Effector memory CD4-positive, alpha-beta T cell (primary cell): ENCODE results near the gene RIOK1.
"Not testable (repeated sequence)": the region's sequence is repeated elsewhere in the genome, so short reads cannot be mapped to it uniquely, and the experiment has no call there.

ENCODE experiments used
- DNase-seq, 3 donors: peaks; one replicate each; pipeline ENCODE4 v3.0.0-alpha.2; 2020
- H3K27ac ChIP-seq: 2 replicates; pipeline ENCODE4 v1.7.0; 2013; ENCODE audit warnings: mild to moderate bottlenecking, low read length, moderate library complexity; ENCODE audit not compliant: insufficient read depth, poor library complexity, severe bottlenecking
- H3K27me3 ChIP-seq: replicated peaks from 2 replicates; pipeline ENCODE4 v1.7.0; 2013; ENCODE audit warnings: mild to moderate bottlenecking, low read length; ENCODE audit not compliant: insufficient read depth, control insufficient read depth, poor library complexity, severe bottlenecking
- H3K36me3 ChIP-seq: 2 replicates; pipeline ENCODE4 v1.7.0; 2013; ENCODE audit warnings: mild to moderate bottlenecking, low read length, moderate library complexity; ENCODE audit not compliant: control insufficient read depth, insufficient read depth
- H3K4me1 ChIP-seq: 2 replicates; pipeline ENCODE4 v1.7.0; 2013; ENCODE audit warnings: low read length, mild to moderate bottlenecking; ENCODE audit not compliant: control insufficient read depth, insufficient read depth, poor library complexity, severe bottlenecking
- H3K4me3 ChIP-seq: 2 replicates; pipeline ENCODE4 v1.7.0; 2013; ENCODE audit warnings: low read length, low read depth, mild to moderate bottlenecking; ENCODE audit not compliant: insufficient read depth, poor library complexity, severe bottlenecking
- H3K9me3 ChIP-seq: 2 replicates; pipeline ENCODE4 v1.7.0; 2013; ENCODE audit warnings: mild to moderate bottlenecking, low read length, moderate library complexity; ENCODE audit not compliant: control insufficient read depth
- total RNA-seq, 3 donors: gene quantifications; one replicate each; lab custom pipeline; 2026; lab: John Stamatoyannopoulos, UW

Gene RIOK1
- total RNA-seq: 34.6 to 37.7 (median 37.2) reads per million in 3 donors

DNA sequence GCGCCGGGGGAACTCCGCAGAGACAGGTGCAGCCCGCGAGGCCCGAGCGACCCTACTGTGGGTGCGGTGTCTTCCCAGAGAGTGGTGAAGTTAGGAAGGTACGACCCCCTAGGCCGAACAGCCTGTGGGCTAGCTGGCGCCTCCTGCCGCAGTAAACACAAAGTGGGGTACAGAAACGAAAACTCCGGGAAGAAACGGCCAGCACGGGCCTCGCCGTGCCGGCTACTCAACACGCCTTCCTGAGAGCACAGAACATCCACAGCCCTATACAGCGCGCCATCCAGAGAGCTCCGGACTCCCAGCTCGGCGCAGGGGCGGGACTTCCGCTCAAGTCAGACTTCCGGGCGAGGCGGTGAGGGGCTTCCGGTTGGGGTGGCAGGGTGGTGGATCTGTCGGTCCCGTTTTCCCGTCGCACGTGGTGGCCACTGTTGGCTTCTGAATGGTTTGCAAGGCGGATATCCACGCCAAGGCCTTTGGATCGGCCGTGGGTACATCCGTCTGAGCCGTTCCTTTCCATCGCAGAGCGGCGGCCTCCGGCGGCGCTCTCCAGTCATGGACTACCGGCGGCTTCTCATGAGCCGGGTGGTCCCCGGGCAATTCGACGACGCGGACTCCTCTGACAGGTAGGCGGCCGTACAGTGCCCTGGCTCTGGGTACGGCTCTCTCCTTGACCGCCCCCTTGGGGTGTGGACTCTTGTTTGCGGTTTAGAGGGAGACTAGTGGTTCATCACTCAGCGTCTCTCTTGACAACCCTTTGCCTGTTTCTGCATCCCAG is at the start of gene RIOK1, which contains the start of gene CAGE1:
Gene RIOK1, plus strand, starts transcription at position 358 of the 775 bp plus-strand sequence. Its CDS starts 195 bp downstream, at position 553.
Gene CAGE1, minus strand, starts transcription at position 292 of the 775 bp plus-strand sequence. CDS start 2,569 bp downstream, outside the sequence.
- H3K4me3 ChIP-seq: peak within 1 kb of the TSS; percentile 94
- no peaks in the 10 kb centered on the region for H3K9me3 ChIP-seq
- peaks cover 26% of the 10 kb centered on the region for H3K4me1 ChIP-seq
- no peaks in the 10 kb centered on the region for H3K27me3 ChIP-seq
- peaks cover 7% of the 10 kb centered on the region for H3K36me3 ChIP-seq
- DNase-seq: peak; percentile 87 to 92 (median 90)
- H3K27ac ChIP-seq: peak within 1 kb of the TSS; percentile 97

DNA sequence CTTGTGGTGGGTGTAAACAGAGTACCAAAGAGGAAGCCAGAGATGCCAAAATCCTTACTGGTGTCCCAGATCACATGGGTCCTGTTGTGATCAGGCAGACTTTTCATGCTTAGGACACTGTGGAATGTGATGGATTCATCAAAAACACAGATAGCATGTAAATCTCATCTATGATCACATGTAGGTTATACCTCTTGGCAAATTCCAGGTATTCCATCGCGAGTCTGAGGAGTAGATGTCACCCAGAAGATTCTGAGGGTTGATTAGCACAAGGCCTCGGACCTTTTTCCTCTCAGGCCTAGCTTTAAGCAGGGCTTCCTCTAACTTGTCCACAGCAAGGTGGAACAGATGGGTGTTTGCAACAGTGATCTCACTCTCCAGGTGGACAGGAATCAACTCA is 48.3 kb upstream of the RIOK1 start:
- H3K4me3 ChIP-seq: no peak overlapping the region
- H3K27ac ChIP-seq: no peak overlapping the region
- H3K4me1 ChIP-seq: no peaks in the 10 kb centered on the region
- H3K36me3 ChIP-seq: no peaks in the 10 kb centered on the region
- H3K27me3 ChIP-seq: no peaks in the 10 kb centered on the region
- no peak for DNase-seq
- H3K9me3 ChIP-seq: no peaks in the 10 kb centered on the region

DNA sequence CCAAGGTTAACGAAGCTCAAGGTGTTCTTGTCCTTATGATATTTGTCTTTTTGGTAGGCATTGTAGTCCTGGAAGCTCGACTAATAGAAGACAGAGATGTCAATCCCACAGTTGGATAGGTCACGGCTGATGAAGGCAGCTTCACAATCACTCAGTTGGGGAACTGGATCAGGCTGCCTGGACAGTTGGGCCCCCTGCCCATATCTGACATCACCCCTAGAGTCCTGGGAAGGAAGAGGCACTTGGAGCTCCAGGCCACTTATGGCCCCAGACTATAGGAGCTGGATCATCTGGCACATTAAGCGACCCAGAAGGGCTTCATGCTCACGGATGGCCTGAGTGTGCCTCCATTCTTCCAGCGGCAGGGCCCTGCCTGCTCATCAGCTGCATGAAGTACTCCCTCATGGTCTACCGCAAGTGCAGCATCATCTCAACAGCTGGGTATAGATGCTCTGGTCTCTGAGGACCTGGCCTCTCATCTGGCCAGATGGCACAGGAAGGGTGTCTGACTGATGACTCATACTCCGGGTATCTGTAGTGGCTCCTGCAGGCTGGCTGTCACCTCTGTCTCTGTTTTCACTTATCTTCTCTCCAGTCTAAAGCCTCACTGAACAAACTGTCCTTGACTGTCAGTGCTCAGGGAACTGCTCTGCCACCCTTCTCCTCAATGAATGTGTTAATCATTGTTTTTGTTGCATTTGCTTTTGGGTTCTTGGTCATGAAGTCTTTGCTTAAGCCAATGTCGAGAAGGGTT is 47.4 kb upstream of the RIOK1 start:
- H3K27ac ChIP-seq: no peak overlapping the region
- no peak overlapping the region for H3K4me3 ChIP-seq
- H3K27me3 ChIP-seq: no peaks in the 10 kb centered on the region
- no peaks in the 10 kb centered on the region for H3K9me3 ChIP-seq
- H3K36me3 ChIP-seq: no peaks in the 10 kb centered on the region
- DNase-seq: no peak
- H3K4me1 ChIP-seq: no peaks in the 10 kb centered on the region

DNA sequence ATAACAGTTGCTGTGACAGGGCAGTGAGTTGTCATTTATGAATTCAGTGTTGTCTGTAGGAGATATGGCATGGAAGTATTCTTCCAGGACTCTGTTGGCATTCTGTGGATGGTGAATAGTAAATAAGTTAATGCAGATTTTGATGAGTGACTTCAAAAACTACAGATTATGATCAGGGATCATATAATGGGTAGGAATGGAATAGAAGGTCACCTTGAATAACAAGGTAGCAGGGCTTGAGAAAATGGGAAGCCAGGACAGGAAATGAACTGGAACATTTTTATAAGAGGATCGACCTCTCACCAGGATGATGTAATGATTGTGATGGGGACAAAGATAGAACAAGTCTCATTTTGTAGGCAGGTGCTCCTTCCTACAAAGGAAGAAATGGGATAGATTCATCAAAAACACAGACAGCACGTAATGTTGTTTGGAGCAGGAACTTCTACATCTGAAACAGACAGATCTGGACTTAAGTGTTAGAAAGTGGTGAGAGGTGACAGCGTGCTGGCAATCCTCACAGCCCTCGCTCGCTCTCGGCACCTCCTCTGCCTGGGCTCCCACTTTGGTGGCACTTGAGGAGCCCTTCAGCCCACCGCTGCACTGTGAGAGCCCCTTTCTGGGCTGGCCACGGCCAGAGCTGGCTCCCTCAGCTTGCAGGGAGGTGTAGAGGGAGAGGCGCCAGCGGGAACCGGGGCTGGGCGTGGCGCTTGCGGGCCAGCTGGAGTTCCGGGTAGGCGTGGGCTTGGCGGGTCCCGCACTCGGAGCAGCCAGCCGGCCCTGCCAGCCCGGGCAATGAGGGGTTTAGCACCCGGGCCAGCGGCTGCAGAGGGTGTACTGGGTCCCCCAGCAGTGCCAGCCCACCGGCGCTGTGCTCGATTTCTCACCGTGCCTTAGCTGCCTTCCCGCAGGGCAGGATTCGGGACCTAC is 45.8 kb upstream of the RIOK1 start:
- Histone ChIP-seq H3K4me1 (no peaks in the 10 kb centered on the region), H3K36me3 (no peaks in the 10 kb centered on the region), H3K4me3 (no peak overlapping the region), H3K27ac (no peak overlapping the region), H3K9me3 (no peaks in the 10 kb centered on the region), H3K27me3 (no peaks in the 10 kb centered on the region)
- no peak for DNase-seq

DNA sequence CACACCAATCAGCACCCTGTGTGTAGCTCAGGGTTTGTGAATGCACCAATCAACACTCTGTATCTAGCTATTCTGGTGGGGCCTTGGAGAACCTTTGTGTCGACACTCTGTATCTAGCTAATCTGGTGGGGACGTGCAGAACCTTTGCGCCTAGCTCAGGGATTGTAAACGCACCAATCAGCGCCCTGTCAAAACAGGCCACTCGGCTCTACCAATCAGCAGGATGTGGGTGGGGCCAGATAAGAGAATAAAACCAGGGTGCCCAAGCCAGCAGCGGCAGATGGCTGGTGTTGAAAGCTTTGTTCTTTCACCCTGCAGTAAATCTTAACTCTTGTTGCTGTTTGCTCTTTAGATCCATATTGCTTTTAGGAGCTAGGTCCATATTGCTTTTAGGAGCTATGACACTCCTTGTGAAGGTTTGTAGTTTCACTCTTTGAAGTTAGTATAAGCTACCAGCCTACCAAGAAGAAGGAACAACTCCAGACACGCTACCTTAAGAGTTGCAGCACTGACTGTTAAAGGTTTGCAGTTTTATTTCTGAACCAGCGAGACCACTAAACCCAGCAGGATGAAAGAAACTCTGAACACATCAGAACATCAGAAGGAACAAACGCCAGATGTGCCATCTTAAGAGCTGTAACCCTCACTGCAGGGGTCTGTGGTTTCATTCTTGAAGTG is 44.7 kb upstream of the RIOK1 start:
- H3K36me3 ChIP-seq, DNase-seq: not testable (repeated sequence)

DNA sequence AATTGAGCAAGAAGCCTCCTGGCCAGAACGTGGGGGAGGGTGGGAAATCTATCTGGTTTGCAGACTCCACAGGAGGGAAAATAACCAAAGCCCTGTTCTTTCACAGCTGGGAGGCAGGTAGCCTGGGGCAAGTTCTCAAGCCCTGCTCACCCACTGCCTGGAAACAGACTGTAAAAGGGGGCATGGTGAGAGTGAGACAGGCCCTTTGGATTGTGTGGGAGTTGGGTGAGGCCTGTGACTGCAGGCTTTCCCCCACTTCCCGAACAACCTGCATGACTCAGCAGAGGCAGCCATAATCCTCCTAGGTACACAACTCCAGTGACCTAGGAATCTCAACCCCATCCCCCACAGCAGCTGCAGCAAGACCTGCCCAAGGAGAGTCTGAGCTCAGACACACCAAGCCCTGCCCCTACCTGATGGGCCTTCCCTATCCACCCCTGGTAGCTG is 42.0 kb upstream of the RIOK1 start:
- not testable (repeated sequence) for H3K4me1 ChIP-seq, H3K4me3 ChIP-seq, H3K9me3 ChIP-seq, H3K27me3 ChIP-seq, H3K36me3 ChIP-seq, DNase-seq, H3K27ac ChIP-seq

More for the DNA sequence above, 44.7 kb upstream of the RIOK1 start:
- not testable (repeated sequence) for H3K4me3 ChIP-seq, H3K27me3 ChIP-seq, H3K9me3 ChIP-seq, H3K27ac ChIP-seq, H3K4me1 ChIP-seq

DNA sequence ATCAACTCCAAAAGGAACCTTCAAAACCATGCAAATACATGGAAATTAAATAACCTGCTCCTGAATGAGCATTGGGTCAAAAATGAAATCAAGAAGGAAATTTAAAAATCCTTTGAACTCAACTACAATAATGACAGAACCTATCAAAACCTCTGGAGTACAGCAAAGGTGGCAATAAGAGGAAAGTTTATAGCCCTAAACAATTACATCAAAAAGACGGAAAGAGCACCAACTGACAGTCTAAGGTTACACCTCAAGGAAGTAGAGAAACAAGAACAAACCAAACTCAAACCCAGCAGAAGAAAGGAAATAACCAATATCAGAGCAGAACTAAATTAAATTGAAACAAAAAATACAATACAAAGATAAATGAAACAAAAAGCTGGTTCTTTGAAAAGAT is 39.0 kb upstream of the RIOK1 start:
- not testable (repeated sequence) for H3K4me1 ChIP-seq, H3K4me3 ChIP-seq, H3K27me3 ChIP-seq, H3K27ac ChIP-seq, H3K9me3 ChIP-seq, DNase-seq, H3K36me3 ChIP-seq

DNA sequence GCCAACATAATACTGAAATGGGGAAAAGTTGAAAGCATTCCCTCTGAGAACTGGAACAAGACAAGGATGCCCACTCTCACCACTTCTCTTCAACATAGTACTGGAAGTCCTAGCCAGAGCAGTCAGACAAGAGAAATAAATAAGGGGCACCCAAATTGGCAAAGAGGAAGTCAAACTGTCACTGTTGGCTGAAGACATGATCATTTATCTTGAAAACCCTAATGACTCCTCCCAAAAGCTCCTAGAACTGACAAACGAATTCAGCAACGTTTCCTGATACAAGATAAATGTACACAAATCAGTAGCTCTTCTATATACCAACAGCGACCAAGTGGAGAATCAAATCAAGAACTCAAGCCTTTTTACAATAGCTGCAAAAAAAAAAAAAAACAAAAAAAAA is 37.7 kb upstream of the RIOK1 start:
- H3K27me3 ChIP-seq: not testable (repeated sequence)

DNA sequence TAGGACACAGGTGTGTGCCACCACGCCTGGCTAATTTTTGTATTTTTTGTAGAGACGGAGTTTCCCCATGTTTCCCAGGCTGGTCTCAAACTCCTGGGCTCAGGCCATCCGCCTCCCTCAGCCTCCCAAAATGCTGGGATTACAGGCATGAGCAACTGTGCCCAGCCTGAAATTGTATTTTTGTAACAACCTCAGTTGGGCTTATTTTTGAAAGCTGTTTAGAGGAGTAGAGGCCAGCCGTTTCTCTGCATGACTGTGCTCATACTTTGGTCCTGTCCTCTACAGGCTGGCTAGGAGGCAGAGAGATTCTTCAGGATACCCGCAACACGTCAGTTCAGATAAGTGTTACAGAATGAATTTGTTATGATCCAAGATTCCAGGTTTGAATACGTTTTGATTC is 22.2 kb upstream of the RIOK1 start:
- Histone ChIP-seq H3K9me3 (no peaks in the 10 kb centered on the region), H3K27ac (no peak overlapping the region), H3K4me1 (no peaks in the 10 kb centered on the region), H3K4me3 (no peak overlapping the region), H3K27me3 (no peaks in the 10 kb centered on the region), H3K36me3 (no peaks in the 10 kb centered on the region)
- DNase-seq: no peak

More for the DNA sequence above, 37.7 kb upstream of the RIOK1 start:
- not testable (repeated sequence) for DNase-seq, H3K9me3 ChIP-seq, H3K27ac ChIP-seq, H3K4me3 ChIP-seq, H3K4me1 ChIP-seq, H3K36me3 ChIP-seq
